HG03439 (cell line): Measurements from ENCODE around the gene TMEM30A.

Source experiments
- ATAC-seq: cut with Tn5 transposase; IDR thresholded peaks from one replicate; pipeline ENCODE4 v1.9.1; 2021; ENCODE audit warnings: mild to moderate bottlenecking, moderate library complexity; ENCODE audit not compliant: unreplicated experiment

TMEM30A gene

GRCh38 chr6:75284632-75285282 is at the start of gene TMEM30A:
TMEM30A (minus strand) TSS chr6:75284792; CDS start chr6:75284638, 154 bp downstream.
- peak; percentile 93 for ATAC-seq

DNA sequence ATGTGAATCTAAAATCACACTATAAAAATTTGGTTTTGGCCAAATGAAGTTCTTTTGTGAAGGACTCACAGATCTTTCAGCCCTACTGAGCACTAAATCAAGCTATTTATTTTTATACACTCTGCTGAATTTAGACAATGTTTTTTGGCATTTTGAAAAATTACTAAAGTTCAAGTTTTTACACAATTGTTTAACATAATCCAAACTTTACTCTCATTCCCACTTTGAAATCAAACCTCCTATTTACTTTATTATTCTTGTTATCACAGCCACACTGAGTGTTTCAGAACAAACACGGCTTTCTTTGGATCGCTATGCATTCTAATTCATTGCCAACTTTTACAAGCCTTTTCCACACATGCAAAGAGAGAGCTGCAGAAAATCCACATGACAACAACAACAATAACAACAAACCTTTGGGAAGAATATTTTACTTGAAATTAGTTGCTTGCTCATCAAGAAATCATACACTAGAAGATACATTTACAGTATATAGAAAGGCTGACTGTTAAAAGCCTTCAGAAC is 49.1 kb upstream of the TMEM30A start:
- ATAC-seq: no peak

DNA sequence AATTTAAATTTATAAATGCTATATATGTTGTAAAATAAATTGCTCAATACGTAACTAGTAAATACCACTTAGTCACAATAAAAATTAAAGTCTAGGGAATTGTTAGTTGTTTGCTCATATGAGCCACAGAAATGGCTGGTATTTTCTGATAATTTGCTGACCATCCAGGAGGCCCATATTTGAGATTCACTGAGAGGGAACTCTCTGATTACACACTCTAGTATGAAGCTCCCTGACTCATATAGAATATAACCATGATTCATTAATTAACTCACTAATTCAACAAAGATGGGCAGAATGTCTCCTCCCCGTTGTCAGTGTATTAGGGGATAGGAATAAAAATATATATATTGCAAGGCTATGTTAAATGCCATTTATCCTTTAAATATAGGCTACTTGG is 46.6 kb upstream of the TMEM30A start:
- ATAC-seq: no peak

DNA sequence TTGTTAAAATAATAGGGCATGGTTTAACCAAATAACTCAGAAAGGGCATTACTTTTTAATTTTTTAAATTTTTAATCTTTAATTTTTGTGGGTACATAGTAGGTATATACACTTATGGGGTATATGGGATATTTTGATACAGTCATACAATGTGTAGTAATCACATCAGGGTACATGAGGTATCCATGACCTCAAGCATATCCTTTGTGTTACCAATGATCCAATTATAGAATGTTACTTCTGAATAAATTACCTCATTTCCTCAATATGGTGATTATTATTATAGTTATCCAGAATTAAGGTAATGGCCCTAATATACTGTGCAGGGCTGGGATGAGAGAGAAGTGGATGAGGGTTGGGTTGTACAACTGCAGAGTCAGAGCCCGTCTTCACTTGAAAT is 45.1 kb upstream of the TMEM30A start:
- no peak for ATAC-seq

GRCh38 chr6:75327807-75328206 is 43.2 kb upstream of the TMEM30A start:
- no peak for ATAC-seq

DNA sequence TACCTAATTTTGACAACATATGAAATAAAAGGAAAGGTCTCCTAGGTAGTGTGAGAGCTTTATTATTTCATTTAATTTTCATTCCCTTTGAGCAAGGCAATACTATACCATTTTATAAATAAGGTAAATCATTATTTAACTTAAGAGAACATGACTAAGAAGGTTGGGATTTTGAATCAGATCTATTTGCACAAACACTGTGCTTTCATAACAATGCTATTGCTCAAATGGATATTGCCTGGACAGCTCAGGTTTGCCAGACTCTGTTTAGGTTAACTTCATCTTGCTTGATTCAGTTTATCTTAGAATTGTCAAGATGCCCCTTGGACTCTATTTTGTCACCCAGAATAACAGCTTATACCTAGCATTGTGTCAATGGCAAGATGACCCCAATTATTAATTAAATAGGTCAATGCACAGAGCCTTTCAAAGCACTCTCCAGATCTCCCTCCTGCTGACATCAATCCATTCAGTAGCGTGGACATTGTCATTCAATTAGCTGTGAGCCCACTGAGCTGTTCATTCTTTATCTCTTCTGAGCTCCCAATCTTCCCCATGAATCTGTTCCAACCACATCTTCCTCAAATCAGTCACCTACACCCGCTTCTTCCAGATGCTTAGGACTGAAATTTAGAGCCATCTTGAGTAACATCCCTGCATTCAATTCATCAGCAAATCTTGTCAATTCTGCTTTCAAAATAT is 42.1 kb upstream of the TMEM30A start:
- no peak for ATAC-seq

- no peak for ATAC-seq
Observed at GRCh38 chr6:75318900-75319299, 34.3 kb upstream of the TMEM30A start.

DNA sequence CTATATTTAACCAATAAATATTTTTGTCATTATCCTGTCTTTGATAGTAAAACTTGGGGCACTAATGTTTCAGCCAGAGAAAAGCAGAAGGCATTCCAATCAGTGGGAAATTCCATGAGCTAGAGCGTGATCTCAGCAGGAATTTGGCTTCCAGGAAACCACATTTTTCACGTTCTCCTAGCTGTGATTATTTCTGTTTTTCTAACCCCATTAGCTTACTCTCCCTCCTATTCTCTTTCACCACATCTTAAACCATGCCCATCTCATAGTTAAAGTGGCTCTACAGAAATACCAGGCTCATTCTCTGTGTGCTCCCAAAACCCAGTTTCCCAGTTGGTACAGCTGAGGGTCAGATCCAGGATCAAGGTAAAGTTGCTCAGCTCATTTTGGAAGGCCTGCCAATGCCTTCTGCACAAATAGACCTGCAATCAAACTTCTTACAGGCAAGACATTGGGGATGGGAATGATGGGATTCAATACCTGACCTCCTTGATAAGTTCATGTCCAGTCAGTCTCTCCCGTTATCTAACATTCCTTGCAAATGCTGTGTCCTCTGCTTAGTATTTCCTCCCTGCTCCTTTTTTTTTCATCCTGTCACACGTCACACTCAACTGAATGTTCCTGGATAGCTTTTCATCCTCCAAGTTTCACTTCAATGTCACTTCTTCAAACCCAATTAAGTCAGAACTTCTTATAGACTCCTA is 33.1 kb upstream of the TMEM30A start:
- no peak for ATAC-seq

DNA sequence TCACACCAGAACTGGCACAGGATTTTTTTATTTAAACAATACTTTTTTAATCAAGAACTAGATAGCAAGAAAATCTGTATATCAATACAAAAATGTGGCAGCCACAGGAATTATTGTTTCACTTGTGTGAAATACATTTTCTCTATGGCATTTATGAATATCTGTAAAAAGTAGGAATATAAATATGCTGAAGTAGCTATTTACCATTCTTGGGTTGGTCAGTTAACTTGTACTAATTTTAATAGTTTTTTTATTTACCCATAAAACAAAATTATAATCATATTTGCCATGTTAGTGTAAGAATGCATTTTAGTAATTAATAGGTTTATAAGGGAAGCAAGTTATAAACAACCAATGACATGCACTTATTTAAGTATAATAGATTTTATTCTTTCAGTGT is 31.4 kb upstream of the TMEM30A start:
- ATAC-seq: no peak

DNA sequence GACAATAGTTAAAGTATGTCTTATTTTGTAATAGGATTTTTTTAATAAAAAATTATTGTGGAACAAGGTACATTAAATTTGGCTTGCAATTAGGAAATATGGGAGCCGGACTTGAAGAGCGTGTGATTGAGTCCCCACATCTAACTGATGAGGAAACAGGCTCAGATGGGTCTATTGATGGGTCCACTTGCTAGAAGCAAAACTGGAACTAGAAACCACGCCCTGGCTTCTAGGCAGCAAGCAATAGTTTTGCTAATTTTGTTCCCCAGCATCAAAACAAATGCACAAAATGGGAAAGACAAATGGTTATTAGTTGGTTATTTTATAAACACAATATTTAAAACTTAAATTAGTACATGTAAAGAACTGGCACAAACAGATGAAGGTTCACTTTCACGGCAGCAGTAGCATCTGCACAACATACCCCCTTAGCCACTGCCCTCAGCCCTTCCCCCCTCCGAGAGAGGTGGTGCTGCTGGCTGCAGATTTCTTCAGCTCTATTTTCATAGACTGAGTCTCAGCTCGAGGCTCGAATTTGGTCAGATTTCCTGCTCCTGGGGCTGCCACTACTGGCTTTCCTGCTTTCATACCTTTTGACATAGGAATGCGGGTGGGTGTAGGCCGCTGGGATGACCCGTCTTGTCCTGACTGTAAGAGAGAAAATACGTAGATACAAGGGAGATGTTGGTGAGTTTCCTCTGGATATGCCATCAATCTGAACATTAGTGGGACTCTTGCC is 23.8 kb upstream of the TMEM30A start:
- no peak for ATAC-seq

DNA sequence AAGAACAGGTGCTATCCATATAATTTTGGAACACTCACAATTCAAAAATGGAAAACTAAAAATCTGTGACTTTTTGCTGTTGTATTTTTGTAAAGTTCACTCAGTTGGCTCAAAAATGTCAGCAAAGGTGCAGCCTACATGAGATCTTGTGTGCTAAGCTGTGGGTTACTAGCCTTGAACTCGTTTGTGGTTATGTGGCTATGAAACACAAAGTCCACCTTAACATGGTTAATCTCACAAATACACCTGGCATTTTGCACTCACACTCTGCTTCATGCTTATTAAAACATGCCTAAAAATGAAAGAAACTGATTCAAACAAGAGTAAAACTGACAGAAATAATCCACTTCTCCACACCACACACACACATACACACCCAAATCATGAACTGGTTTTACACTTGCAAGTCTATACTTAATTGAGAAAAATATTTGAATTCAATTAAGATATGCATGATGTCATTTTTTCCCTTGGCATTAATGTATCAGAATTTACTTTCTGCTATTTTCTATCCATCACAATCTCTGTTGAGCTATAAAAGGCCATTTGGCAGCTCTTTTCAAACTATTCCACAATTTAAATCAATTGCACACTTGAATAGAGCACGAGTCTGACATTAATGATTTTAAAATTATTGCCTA is 22.9 kb upstream of the TMEM30A start:
- ATAC-seq: no peak

DNA sequence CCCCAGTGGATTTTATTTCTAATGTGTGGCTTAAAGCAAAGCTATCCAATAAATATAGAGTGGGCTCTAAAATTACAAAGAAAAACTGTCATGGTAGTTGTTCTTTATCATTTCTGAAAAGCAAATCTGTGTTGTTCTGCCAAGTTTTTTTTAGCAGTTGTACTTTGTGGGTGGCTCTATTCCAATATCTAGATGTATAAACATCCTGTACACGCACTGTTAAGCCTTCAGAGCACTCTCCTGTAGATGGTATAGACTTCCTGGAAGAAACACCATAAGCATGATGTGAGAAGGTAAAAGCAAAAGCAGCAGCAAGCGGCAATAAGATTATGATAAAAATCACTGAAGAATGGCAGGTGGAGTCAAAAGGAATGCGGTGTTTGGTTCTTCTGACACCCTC is 21.5 kb upstream of the TMEM30A start:
- ATAC-seq: no peak

DNA sequence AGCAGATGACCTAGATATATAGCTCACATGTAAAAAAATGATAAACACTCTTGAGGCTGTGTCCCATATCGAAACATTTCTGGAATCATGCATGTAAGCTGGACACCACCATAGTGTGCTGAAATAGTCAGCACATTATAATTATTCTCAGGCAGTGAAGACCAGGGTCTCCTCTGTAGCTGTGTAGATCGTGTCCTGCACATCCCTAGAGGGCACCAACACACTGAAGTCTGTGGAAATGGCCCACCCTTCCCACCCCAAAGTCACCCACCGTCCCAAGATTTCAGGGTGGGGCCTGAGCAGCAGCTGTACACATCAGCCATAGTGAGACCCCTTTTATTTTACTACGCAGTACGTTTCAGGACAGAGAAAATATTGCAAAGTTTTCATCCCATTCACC is 21.0 kb upstream of the TMEM30A start:
- ATAC-seq: no peak

DNA sequence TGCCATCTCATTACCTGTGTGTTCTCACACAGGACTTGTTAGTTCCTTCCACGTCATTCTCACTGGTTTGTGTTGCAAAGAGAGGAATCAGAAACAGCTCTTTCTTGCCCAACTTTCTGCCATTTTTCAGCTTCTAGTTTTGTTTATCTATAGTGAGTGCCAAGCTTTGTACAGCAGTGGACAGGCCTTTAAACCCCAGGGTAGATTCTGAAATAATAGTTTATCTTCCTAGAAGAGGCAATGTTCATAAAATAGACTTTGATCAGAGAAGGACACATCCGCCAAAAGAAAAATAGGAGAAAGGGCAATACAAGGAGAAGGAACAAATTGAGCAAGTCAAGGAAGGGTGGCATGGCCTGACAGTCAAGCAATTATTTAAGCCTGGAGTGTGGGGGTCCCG is 17.7 kb upstream of the TMEM30A start:
- no peak for ATAC-seq

DNA sequence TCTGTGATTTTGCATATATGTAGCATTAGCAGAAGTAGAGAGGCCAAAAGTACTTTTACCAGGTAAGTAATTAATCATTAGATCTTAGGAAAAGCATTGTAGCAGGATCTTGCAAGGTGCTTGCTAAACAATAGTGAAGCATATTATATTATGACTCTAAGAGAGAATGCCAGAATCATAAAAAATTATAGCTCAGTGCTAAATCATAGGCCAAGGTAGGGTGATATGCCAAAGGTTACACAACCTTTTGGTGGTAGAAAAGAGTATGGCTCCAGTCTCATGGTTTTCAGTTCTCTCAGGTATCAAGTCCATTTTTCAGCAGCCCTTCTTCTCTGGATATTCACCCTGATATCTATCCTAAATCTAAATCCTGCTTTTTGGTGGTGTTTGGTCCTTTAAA is 16.9 kb upstream of the TMEM30A start:
- no peak for ATAC-seq

GRCh38 chr6:75301088-75301487 is 16.5 kb upstream of the TMEM30A start:
- ATAC-seq: no peak

GRCh38 chr6:75300531-75300855 is 15.9 kb upstream of the TMEM30A start:
- ATAC-seq: no peak

DNA sequence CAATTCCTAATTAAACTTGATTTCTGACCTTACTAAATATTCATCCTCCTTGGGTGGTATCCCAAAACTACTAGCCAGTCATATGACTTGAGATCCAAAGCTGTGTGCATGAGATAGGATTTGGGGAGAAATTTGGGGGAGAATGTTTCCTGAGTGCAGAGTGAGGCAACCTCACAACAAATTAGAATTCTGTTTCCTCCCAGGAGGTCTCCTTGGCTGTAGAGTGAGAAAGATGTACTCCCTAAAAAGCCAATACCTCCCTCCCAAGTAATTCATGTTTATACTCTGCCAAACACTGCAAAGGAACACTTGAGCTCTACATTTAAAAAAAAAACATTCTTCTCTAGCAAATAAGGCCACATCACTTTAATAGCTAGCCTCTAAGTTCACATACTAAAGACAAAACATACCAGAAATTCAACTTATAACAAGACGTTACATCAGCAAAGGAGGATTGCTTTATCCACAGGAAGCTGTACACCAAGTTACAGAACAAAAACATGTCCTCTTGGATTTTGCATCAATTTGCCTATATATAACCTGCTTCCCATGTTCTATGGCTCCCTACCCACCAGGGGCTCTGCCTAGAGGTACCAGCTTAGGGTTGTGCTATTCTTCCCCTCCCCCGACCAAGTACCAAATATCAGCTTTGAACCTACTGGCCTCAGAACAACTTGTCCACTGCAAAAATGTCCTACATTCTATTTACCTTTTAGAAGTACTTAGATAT is 15.4 kb upstream of the TMEM30A start:
- no peak for ATAC-seq

GRCh38 chr6:75296811-75297779 is 12.5 kb upstream of the TMEM30A start:
- ATAC-seq: no peak
